Fibroblast of lung (primary cell): ENCODE results near the gene SBDS. TPM values are rescaled to one million over a fixed set of nuclear protein-coding genes. Genes with fewer than 3 reads are reported as not detected.

ENCODE experiments used
- DNase-seq, 2 donors: peaks; one replicate each; pipeline versions ENCODE4 v3.0.0 to v3.0.0-alpha.2; 2010; ENCODE audit warnings: low read depth in 2 of 2
- H2AFZ ChIP-seq: 2 replicates; pipeline ENCODE4 v1.5.1; 2012; ENCODE audit warnings: low read length, control low read depth, inconsistent platforms
- H3K27ac ChIP-seq: 2 replicates; pipeline ENCODE4 v1.5.1; 2011; ENCODE audit warnings: low read length, control low read depth; ENCODE audit not compliant: insufficient read depth
- H3K27me3 ChIP-seq: 2 replicates; pipeline ENCODE4 v1.5.1; 2011; ENCODE audit warnings: mild to moderate bottlenecking, low read length; ENCODE audit not compliant: control insufficient read depth, insufficient read depth
- H3K36me3 ChIP-seq: 2 replicates; pipeline ENCODE4 v1.5.1; 2011; ENCODE audit warnings: low read length; ENCODE audit not compliant: control insufficient read depth, insufficient read depth
- H3K4me1 ChIP-seq: 2 replicates; pipeline ENCODE4 v1.5.1; 2011; ENCODE audit warnings: low read length; ENCODE audit not compliant: control insufficient read depth, insufficient read depth; ENCODE audit errors: extremely low read depth
- H3K4me2 ChIP-seq: 2 replicates; pipeline ENCODE4 v1.5.1; 2011; ENCODE audit warnings: low read length, control low read depth; ENCODE audit not compliant: insufficient read depth; ENCODE audit errors: extremely low read depth
- H3K4me3 ChIP-seq, 4 experiments: fragments of 200-600 bp in 1 of 4; sonication (generic) in 1 of 4; replicated peaks in 1 of 4; 2 replicates each; pipeline ENCODE4 v1.5.1; 2011 to 2016; ENCODE audit warnings: low read length in 4 of 4, low read depth in 3 of 4, mild to moderate bottlenecking in 3 of 4, control low read depth in 2 of 4, inconsistent platforms in 1 of 4, mixed read lengths in 1 of 4; ENCODE audit not compliant: insufficient read depth in 1 of 4; ENCODE audit errors: control extremely low read depth in 1 of 4
- H3K79me2 ChIP-seq: 2 replicates; pipeline ENCODE4 v1.5.1; 2012; ENCODE audit warnings: mild to moderate bottlenecking, low read length, inconsistent platforms; ENCODE audit not compliant: control insufficient read depth, insufficient read depth
- H3K9ac ChIP-seq: 2 replicates; pipeline ENCODE4 v1.5.1; 2011; ENCODE audit warnings: mild to moderate bottlenecking, low read length, control low read depth; ENCODE audit not compliant: insufficient read depth
- H3K9me3 ChIP-seq: 2 replicates; pipeline ENCODE4 v1.5.1; 2012; ENCODE audit warnings: low read depth, low read length; ENCODE audit not compliant: control insufficient read depth, insufficient read depth
- H4K20me1 ChIP-seq: 2 replicates; pipeline ENCODE4 v1.5.1; 2011; ENCODE audit warnings: low read length; ENCODE audit not compliant: control insufficient read depth, insufficient read depth; ENCODE audit errors: extremely low read depth
- CTCF ChIP-seq, 2 donors: IDR thresholded peaks in 1 of 2; conservative IDR thresholded peaks in 1 of 2; 1 replicate in 1 of 2; 2 replicates in 1 of 2; pipeline ENCODE4 v1.5.1; 2011 to 2012; ENCODE audit warnings: low read length in 2 of 2, control low read depth in 1 of 2, inconsistent platforms in 1 of 2, low read depth in 1 of 2, mild to moderate bottlenecking in 1 of 2
- EZH2 ChIP-seq: IDR thresholded peaks from 2 replicates; pipeline ENCODE4 v1.5.1; 2012; ENCODE audit warnings: low read length, control low read depth, mild to moderate bottlenecking; ENCODE audit errors: missing control alignments
- polyA plus RNA-seq, 2 donors: library from polyadenylated mRNA; depleted of rRNA in 1 of 2; stranded (reverse) in 1 of 2; unstranded in 1 of 2; fragments of >200 nt; gene quantifications; 2 replicates each; pipeline ENCODE4 v1.2.1, GENCODE V29; 2011 to 2012; ENCODE audit warnings: missing spikeins in 1 of 2
- total RNA-seq: library from RNA; depleted of rRNA; stranded (reverse); fragments of >200 nt; gene quantifications from 2 replicates; pipeline ENCODE4 v1.2.1, GENCODE V29; 2014

SBDS gene
- total and polyA plus RNA-seq, 2 donors (not counting 1 experiment from before 2014, with no cell fraction given) = 118 to 172 TPM

- Histone ChIP-seq H3K27me3 (no peaks in the 10 kb centered on the region), H4K20me1 (no peaks in the 10 kb centered on the region), H3K9me3 (no peaks in the 10 kb centered on the region), H3K79me2 (no peaks in the 10 kb centered on the region), H3K4me1 (no peaks in the 10 kb centered on the region), H3K9ac (no peak overlapping the region), H3K36me3 (peaks cover 3% of the 10 kb centered on the region), H3K4me3 (no peak overlapping the region), H3K27ac (no peak overlapping the region), H2AFZ (no peak overlapping the region), H3K4me2 (no peak overlapping the region)
- DNase-seq = peak; percentile 17 to 25
- TF ChIP-seq CTCF (conservative IDR thresholded peaks at IDR 0.05 in 1 of 2, IDR thresholded peaks at IDR 0.05 in 1 of 2; ENCODE audit: low read depth in 1 of 2, low read length in 2 of 2) (no peak), EZH2 (no peak)
Measured at GRCh38 chr7:66964411-66964810, 31.0 kb downstream of the SBDS start.

- Histone ChIP-seq H3K27me3 (no peaks in the 10 kb centered on the region), H2AFZ (no peak overlapping the region), H3K9me3 (no peaks in the 10 kb centered on the region), H3K4me1 (no peaks in the 10 kb centered on the region), H3K9ac (no peak overlapping the region), H3K79me2 (no peaks in the 10 kb centered on the region), H3K27ac (no peak overlapping the region), H3K4me2 (no peak overlapping the region), H3K4me3 (no peak overlapping the region), H3K36me3 (peaks cover 12% of the 10 kb centered on the region), H4K20me1 (no peaks in the 10 kb centered on the region)
- TF ChIP-seq CTCF (conservative IDR thresholded peaks at IDR 0.05 in 1 of 2, IDR thresholded peaks at IDR 0.05 in 1 of 2; ENCODE audit: low read depth in 1 of 2, low read length in 2 of 2) (no peak), EZH2 (no peak)
- no peak for DNase-seq
Measured at GRCh38 chr7:66961096-66961495, 34.3 kb downstream of the SBDS start.

GRCh38 chr7:66960192-66960591, 35.2 kb downstream of the SBDS start:
- peaks cover 15% of the 10 kb centered on the region for H3K36me3 ChIP-seq
- DNase-seq = no peak
- TF ChIP-seq EZH2 (no peak), CTCF (conservative IDR thresholded peaks at IDR 0.05 in 1 of 2, IDR thresholded peaks at IDR 0.05 in 1 of 2; ENCODE audit: low read depth in 1 of 2, low read length in 2 of 2) (no peak)
- H3K9ac ChIP-seq = no peak overlapping the region
- no peaks in the 10 kb centered on the region for H3K27me3 ChIP-seq
- no peaks in the 10 kb centered on the region for H4K20me1 ChIP-seq
- H3K9me3 ChIP-seq = no peaks in the 10 kb centered on the region
- no peak overlapping the region for H3K27ac ChIP-seq
- no peak overlapping the region for H2AFZ ChIP-seq
- no peaks in the 10 kb centered on the region for H3K79me2 ChIP-seq
- H3K4me3 ChIP-seq = no peak overlapping the region
- no peaks in the 10 kb centered on the region for H3K4me1 ChIP-seq
- H3K4me2 ChIP-seq = no peak overlapping the region
